Skeletal muscle tissue (tissue), 4 donors: ENCODE data around the gene OSBP2. TPM values are rescaled to one million over a fixed set of nuclear protein-coding genes. Genes with fewer than 3 reads are reported as not detected.
"Not testable (repeated sequence)": the region's sequence is repeated elsewhere in the genome, so short reads cannot be mapped to it uniquely, and the experiment has no call there.

ENCODE experiments used
- H3K27ac ChIP-seq: one replicate; pipeline ENCODE4 v1.7.0; 2013; ENCODE audit warnings: mild to moderate bottlenecking, low read depth, low read length, inconsistent platforms
- H3K27me3 ChIP-seq, 3 donors: one replicate each; pipeline ENCODE4 v1.7.0; 2013; ENCODE audit warnings: low read length in 3 of 3; ENCODE audit not compliant: control insufficient read depth in 3 of 3, insufficient read depth in 3 of 3
- H3K36me3 ChIP-seq, 3 donors: one replicate each; pipeline ENCODE4 v1.7.0; 2013; ENCODE audit warnings: low read length in 3 of 3; ENCODE audit not compliant: control insufficient read depth in 3 of 3, insufficient read depth in 3 of 3
- H3K4me1 ChIP-seq, 3 donors: one replicate each; pipeline ENCODE4 v1.7.0; 2013; ENCODE audit warnings: low read length in 3 of 3, mild to moderate bottlenecking in 3 of 3; ENCODE audit not compliant: control insufficient read depth in 3 of 3, insufficient read depth in 3 of 3
- H3K4me3 ChIP-seq, 3 donors: one replicate each; pipeline ENCODE4 v1.7.0; 2013; ENCODE audit warnings: low read length in 3 of 3
- H3K9ac ChIP-seq, 3 donors: one replicate each; pipeline ENCODE4 v1.7.0; 2013; ENCODE audit warnings: low read length in 3 of 3, mild to moderate bottlenecking in 3 of 3, moderate library complexity in 2 of 3, low read depth in 1 of 3
- H3K9me3 ChIP-seq, 3 donors: one replicate each; pipeline ENCODE4 v1.7.0; 2013; ENCODE audit warnings: low read length in 3 of 3; ENCODE audit not compliant: control insufficient read depth in 3 of 3
- total RNA-seq: library from RNA; depleted of rRNA; stranded (reverse); fragments of >200 nt; gene quantifications from one replicate; pipeline ENCODE4 v1.2.3, GENCODE V29; 2014
- donor health status: Osteomylitis.

Gene OSBP2
- total RNA-seq, 1 donor from 2014 or later: 4.7 TPM

DNA sequence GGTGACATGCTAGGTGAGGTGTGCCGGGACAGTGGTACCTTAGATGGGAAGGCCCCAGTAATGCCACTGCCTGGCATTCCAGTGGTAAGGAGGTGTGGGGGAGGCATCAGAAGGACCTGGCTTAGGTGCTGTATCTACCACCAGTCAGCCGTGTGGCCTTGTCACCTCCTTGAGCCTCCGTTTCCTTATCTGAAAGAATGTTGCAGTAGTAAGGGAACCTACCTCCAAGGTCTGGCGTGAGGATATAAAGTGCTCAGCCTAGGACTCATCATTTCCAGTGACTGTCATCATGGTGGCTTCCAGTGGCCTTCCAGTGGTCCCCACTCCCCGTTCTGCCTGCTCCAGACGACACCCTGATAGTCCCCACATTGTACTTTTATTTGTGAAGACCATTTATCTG, 20.2 kb upstream of the OSBP2 start:
- Histone ChIP-seq H3K9ac (no peak overlapping the region), H3K27ac (no peak overlapping the region), H3K4me1 (no peaks in the 10 kb centered on the region), H3K27me3 (no peaks in the 10 kb centered on the region), H3K36me3 (no peaks in the 10 kb centered on the region), H3K4me3 (no peak overlapping the region), H3K9me3 (no peaks in the 10 kb centered on the region)

DNA sequence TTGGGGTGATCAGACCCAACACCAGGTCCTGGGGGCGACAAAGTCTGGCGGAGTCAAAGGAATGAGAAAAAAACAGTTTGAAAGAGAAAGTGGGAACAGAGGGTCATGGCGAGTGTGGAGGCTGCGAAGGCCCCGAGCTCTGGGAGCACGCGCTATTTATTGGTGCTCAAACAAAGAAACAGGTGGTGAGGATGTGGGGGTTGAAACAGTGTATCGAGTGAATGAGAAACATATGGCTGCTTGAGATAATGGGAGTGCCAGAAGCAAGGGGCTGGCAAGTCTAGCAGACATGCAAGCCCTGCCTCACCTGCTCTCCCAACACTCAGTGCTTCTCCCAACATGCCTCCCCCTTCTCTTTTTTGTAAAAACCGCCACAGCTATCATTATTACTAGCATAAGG, 19.2 kb upstream of the OSBP2 start:
- H3K27ac ChIP-seq: no peak overlapping the region
- H3K9ac ChIP-seq: no peak overlapping the region
- no peaks in the 10 kb centered on the region for H3K4me1 ChIP-seq
- no peaks in the 10 kb centered on the region for H3K36me3 ChIP-seq
- no peaks in the 10 kb centered on the region for H3K9me3 ChIP-seq
- no peaks in the 10 kb centered on the region for H3K27me3 ChIP-seq
- H3K4me3 ChIP-seq: no peak overlapping the region

DNA sequence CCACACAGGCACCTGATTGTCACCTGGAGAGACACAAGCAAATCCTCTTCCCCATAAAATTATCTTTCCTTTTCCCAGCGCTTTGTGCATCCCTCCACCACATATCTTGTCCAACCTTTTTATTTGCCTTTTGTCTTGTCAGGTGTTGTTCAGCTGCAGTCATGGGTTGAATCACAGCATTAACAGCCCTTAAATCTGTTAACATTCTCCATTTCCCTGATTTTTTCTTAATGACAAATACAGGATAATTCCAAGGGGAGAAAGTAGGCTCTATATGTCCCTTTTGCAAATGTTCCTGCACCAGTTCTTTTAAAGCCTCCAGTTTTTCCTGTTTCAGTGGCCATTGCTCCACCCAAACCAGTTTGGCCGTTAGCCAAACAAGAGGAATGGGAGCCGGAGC, 18.1 kb upstream of the OSBP2 start:
- H3K9me3 ChIP-seq, H3K36me3 ChIP-seq, H3K4me1 ChIP-seq, H3K4me3 ChIP-seq, H3K27me3 ChIP-seq, H3K9ac ChIP-seq, H3K27ac ChIP-seq: not testable (repeated sequence)

DNA sequence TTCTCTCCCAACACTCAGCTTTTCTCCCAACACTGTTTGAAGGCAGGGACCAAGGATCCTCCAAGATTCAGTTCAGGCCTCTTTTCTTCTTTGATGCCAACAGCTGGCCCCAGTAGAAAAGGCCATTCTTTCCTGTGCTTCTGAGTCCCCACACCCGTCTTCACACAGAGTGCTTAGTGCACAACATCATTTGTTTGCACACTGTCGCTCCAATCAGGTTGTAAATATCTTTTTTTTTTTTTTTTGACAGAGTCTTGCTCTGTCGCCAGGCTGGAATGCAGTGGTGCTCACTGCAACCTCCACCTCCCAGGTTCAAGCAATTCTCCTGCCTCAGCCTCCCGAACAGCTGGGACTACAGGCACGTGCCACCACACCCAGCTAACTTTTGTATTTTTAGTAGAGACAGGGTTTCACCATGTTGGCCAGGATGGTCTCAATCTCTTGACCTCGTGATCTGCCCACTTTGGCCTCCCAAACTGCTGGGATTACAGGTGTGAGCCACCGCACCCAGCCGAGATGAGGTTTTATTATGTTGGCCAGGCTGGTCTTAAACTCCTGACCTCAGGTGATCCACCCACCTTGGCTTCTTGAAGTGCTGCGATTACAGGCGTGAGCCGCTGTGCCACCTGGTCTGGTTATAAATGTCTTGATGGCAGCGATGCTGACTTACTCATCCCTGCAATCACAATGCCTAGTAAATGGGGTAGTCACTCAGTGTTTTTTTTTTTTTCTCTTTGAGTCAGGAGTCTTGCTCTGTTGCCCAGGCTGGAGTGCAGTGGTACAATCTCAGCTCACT, 14.6 kb upstream of the OSBP2 start:
- not testable (repeated sequence) for H3K27ac ChIP-seq, H3K9ac ChIP-seq, H3K9me3 ChIP-seq, H3K27me3 ChIP-seq, H3K36me3 ChIP-seq, H3K4me3 ChIP-seq, H3K4me1 ChIP-seq

DNA sequence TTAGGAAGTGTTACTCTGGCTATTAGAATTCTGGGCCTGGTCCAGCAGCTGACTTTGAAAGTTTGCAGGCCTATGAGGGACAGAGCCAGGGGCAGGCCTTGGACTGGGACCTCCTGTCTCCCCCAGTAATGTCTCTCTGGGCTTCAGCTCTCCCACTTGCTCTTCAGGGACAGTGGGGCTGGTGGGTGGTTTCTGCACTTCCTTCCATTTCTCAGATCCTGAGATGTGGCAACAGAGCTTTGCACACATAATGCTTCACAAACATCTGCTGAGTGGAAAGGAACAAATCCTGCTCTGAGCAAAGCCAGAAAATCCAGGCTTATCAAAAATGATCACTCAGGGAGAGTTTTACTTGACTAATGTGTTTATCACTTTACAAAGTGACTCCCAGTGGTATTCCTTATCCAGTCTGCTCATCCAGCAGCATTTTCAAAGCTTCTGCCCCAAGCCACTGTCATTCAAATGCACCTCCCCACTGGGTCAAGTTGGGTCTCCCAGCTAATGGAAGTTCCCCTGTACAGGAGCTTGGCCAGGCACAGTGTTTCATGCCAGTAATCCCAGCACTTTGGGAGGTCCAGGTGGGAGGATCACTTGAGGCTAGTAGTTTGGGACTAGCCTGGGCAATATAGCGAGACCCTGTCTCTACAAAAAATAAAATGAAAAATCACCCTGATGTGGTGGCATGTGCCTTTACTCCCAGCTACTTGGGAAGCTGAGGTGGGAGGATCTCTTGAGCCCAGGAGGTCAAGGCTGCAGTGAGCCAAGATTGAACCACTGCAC, 13.5 kb upstream of the OSBP2 start:
- Histone ChIP-seq H3K4me3 (no peak overlapping the region), H3K9me3 (no peaks in the 10 kb centered on the region), H3K4me1 (peaks cover 0 to 4% (median 0%) of the 10 kb centered on the region in 3 donors), H3K9ac (peak overlapping the region in 1 of 3 donors; percentile 8), H3K27me3 (no peaks in the 10 kb centered on the region), H3K36me3 (no peaks in the 10 kb centered on the region), H3K27ac (no peak overlapping the region)

DNA sequence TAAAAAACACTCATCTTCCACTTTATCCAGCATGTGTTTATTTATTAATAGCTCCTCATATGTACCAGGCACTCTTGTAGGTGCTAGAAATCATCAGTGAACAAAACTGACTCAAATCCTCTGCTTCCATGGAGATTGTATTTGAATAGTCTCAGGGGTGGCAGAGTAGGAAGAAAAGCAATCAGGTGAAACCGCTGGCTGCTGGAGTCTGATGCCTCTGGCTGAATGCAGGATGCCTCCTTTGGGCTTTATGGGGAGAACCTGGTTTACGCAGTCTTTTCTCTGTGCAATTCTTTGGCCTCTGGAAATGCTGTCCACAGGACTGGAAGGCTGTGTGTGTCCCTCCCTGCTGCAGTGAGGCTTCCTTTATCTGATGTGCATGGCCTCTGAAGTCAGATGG, 12.8 kb upstream of the OSBP2 start:
- H3K4me1 ChIP-seq: peaks cover 0 to 4% (median 0%) of the 10 kb centered on the region in 3 donors
- H3K9me3 ChIP-seq: no peaks in the 10 kb centered on the region
- no peak overlapping the region for H3K4me3 ChIP-seq
- no peaks in the 10 kb centered on the region for H3K36me3 ChIP-seq
- no peak overlapping the region for H3K27ac ChIP-seq
- H3K27me3 ChIP-seq: no peaks in the 10 kb centered on the region
- H3K9ac ChIP-seq: no peak overlapping the region

DNA sequence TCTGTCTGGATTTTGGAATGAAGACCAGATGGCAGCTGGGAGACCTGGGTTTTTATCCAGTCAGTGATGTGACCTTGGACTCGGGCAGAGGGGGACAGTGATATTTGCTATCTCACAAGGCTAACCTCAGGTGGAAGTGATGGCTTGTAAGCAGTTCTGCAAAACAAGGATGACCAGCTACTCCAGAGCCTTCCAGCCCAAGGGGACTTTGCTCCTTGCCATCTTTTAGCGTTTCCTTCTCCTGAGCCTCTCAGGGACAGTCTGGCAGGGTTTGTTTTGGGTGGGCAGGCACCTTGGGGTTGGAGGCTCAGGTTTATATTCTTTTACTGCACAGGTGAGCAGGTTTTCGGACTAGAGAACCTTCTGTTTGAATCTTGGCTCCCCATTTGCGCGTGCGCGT, 9.5 kb upstream of the OSBP2 start:
- H3K9me3 ChIP-seq: no peaks in the 10 kb centered on the region
- no peaks in the 10 kb centered on the region for H3K36me3 ChIP-seq
- H3K9ac ChIP-seq: no peak overlapping the region
- H3K27ac ChIP-seq: no peak overlapping the region
- H3K4me1 ChIP-seq: peaks cover 0 to 4% (median 0%) of the 10 kb centered on the region in 3 donors
- H3K4me3 ChIP-seq: no peak overlapping the region
- no peaks in the 10 kb centered on the region for H3K27me3 ChIP-seq

DNA sequence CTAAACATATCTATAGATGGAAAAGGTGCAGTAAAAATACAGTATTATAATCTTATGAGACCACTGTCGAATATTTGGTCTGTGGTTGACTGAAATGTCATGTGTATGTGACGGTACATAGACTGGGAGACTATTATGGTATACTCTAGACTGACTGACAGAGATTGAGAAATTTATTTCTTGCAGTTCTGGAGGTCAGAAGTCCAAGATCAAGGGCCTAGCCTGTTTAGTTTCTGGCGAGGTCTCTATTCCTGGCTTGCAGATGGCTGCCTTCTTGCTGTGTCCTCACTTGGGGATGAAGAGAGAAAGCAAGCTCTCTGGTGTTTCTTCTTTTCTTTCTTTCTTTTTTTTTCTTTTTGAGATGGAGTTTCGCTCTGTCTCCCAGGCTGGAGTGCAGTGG, 7.3 kb upstream of the OSBP2 start:
- no peaks in the 10 kb centered on the region for H3K4me1 ChIP-seq

DNA sequence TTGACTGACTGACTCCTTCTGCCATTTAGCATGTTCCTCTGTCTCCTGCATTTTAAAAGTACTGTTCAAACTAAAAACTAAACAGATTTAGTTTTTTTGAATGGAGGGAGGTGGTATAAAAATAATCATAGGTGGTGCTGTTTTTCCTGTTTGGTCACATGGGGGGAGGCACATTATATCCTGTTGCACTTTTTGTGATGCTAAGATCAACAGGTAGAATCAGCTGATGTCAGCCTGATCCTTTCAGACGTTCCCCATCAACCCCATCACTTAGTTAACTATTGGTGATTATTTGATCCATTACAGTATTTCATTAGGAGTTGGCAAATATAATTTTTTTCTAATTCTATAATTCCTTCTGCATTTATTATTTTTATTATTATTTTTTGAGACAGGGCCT, 5.1 kb upstream of the OSBP2 start:
- Histone ChIP-seq H3K36me3 (no peaks in the 10 kb centered on the region), H3K4me3 (no peak overlapping the region), H3K27ac (no peak overlapping the region), H3K4me1 (peaks cover 4 to 5% (median 4%) of the 10 kb centered on the region in 3 donors), H3K9ac (no peak overlapping the region), H3K27me3 (peaks cover 0 to 2% (median 0%) of the 10 kb centered on the region in 3 donors), H3K9me3 (no peaks in the 10 kb centered on the region)

More for the DNA sequence above, 7.3 kb upstream of the OSBP2 start:
- no peaks in the 10 kb centered on the region for H3K36me3 ChIP-seq
- no peaks in the 10 kb centered on the region for H3K27me3 ChIP-seq
- H3K27ac ChIP-seq: no peak overlapping the region
- H3K9ac ChIP-seq: no peak overlapping the region
- no peak overlapping the region for H3K4me3 ChIP-seq
- no peaks in the 10 kb centered on the region for H3K9me3 ChIP-seq

DNA sequence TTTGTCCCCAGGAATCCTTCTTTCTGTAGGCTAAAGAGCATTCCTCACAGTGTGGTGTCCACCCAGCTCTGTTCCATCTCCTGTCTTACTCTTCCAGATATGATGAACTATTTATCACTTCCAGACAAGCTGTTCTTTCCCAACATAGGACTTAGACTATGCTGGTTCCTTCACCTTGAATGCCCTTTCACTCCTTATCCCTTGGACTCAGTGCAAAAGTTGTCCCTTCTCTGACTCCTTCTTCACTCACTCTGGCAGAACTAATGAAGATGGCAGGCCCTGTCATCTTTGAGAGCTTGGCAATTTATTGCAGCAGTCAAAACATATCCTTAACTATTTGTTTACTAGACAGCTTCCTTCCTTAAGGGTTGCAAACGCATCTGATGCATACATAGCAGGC, 3.5 kb upstream of the OSBP2 start:
- no peak overlapping the region for H3K9ac ChIP-seq
- H3K4me1 ChIP-seq: peaks cover 9 to 18% (median 12%) of the 10 kb centered on the region in 3 donors
- no peaks in the 10 kb centered on the region for H3K36me3 ChIP-seq
- no peaks in the 10 kb centered on the region for H3K9me3 ChIP-seq
- H3K27me3 ChIP-seq: peaks cover 0 to 2% (median 0%) of the 10 kb centered on the region in 3 donors
- no peak overlapping the region for H3K4me3 ChIP-seq
- H3K27ac ChIP-seq: no peak overlapping the region
